Fibroblast of skin of abdomen (primary cell): ENCODE data around the gene TAP1.

Source experiments
- DNase-seq: peaks from one replicate; pipeline ENCODE4 v3.0.0-alpha.2; 2013

Gene TAP1

GRCh38 chr6:32799168-32799567, 54.3 kb downstream of the TAP1 start:
- DNase-seq, result no peak

- DNase-seq, result peak; percentile 64
These were observed 56.4 kb downstream of the TAP1 start for GRCh38 chr6:32796848-32797776.
